IMR-90 (cell line): Measurements from ENCODE around the gene ZNF587B. TPM values are rescaled to one million over a fixed set of nuclear protein-coding genes. Genes with fewer than 3 reads are reported as not detected.
"Not testable (repeated sequence)": the region's sequence is repeated elsewhere in the genome, so short reads cannot be mapped to it uniquely, and the experiment has no call there.

Source experiments
- ATAC-seq: fragments of 200-7000 bp; cut with Tn5 transposase; 2 replicates; pipeline ENCODE4 v1.9.1; 2020; ENCODE audit warnings: low read depth, mild to moderate bottlenecking, moderate library complexity
- BruUV-seq: library from RNA; stranded (reverse); fragments of 400-500 nt; replicated peaks from 2 replicates; lab custom pipeline; 2021; lab: Mats Ljungman, UMichigan
- CTCF ChIA-PET: fragments of 300-600 bp; formaldehyde crosslinking; extraction: SDS; loops from one replicate; lab custom pipeline; 2021; ENCODE audit warnings: antibody characterized with exemption; lab: Yijun Ruan, JAX
- POLR2A ChIA-PET: fragments of 300-600 bp; sonication (Branson Sonifier 250); formaldehyde crosslinking; loops from one replicate; lab custom pipeline; 2022; ENCODE audit warnings: antibody characterized with exemption; ENCODE audit not compliant: unreplicated experiment; lab: Charles Lee
- DNase-seq: peaks from one replicate; pipeline ENCODE4 v3.0.0; 2013
- H2AFZ ChIP-seq: replicated peaks from 2 replicates; pipeline ENCODE3; 2013; ENCODE audit warnings: low read length, mild to moderate bottlenecking; ENCODE audit not compliant: poor library complexity
- H2AK5ac ChIP-seq: 2 replicates; pipeline ENCODE4 v1.6.1; 2013; ENCODE audit warnings: low read depth, low read length, inconsistent platforms
- H2AK9ac ChIP-seq: replicated peaks from 2 replicates; pipeline ENCODE3; 2013; ENCODE audit warnings: mild to moderate bottlenecking, low read depth, low read length, moderate library complexity; ENCODE audit not compliant: poor library complexity
- H2BK120ac ChIP-seq: 2 replicates; pipeline ENCODE4 v1.6.1; 2013; ENCODE audit warnings: low read depth, low read length, inconsistent platforms
- H2BK15ac ChIP-seq: 3 replicates; pipeline ENCODE4 v1.6.1; 2013; ENCODE audit warnings: low read depth, low read length, inconsistent platforms
- H2BK20ac ChIP-seq: 2 replicates; pipeline ENCODE4 v1.6.1; 2013; ENCODE audit warnings: low read depth, mild to moderate bottlenecking, inconsistent platforms, low read length, moderate library complexity
- H2BK5ac ChIP-seq: 2 replicates; pipeline ENCODE4 v1.6.1; 2013; ENCODE audit warnings: mild to moderate bottlenecking, low read depth, low read length, inconsistent platforms; ENCODE audit not compliant: poor library complexity, severe bottlenecking
- H3K14ac ChIP-seq: replicated peaks from 2 replicates; pipeline ENCODE4 v1.6.1; 2013; ENCODE audit warnings: low read depth, low read length, inconsistent platforms
- H3K18ac ChIP-seq: 2 replicates; pipeline ENCODE4 v1.6.1; 2013; ENCODE audit warnings: low read depth, low read length, control low read depth
- H3K23ac ChIP-seq: 2 replicates; pipeline ENCODE4 v1.6.1; 2013; ENCODE audit warnings: low read depth, low read length, inconsistent platforms
- H3K27ac ChIP-seq: 2 replicates; pipeline ENCODE4 v1.5.1; 2013; ENCODE audit warnings: mild to moderate bottlenecking, control low read depth, low read length; ENCODE audit not compliant: insufficient read depth
- H3K27me3 ChIP-seq: 2 replicates; pipeline ENCODE4 v1.6.1; 2013; ENCODE audit warnings: low read length; ENCODE audit not compliant: control insufficient read depth, insufficient read depth
- H3K36me3 ChIP-seq: 2 replicates; pipeline ENCODE4 v1.6.1; 2013; ENCODE audit warnings: low read length, mixed read lengths; ENCODE audit not compliant: control insufficient read depth, insufficient read depth
- H3K4ac ChIP-seq: 2 replicates; pipeline ENCODE4 v1.6.1; 2013; ENCODE audit warnings: low read depth, low read length, inconsistent platforms
- H3K4me1 ChIP-seq: 2 replicates; pipeline ENCODE4 v1.6.1; 2013; ENCODE audit warnings: low read length, mixed read lengths; ENCODE audit not compliant: control insufficient read depth, insufficient read depth
- H3K4me2 ChIP-seq: 2 replicates; pipeline ENCODE4 v1.6.1; 2013; ENCODE audit warnings: low read depth, mild to moderate bottlenecking, control low read depth, low read length, moderate library complexity
- H3K4me3 ChIP-seq: 2 replicates; pipeline ENCODE4 v1.5.1; 2013; ENCODE audit warnings: low read depth, mild to moderate bottlenecking, control low read depth, low read length, moderate library complexity; ENCODE audit not compliant: insufficient read depth
- H3K56ac ChIP-seq: 2 replicates; pipeline ENCODE4 v1.6.1; 2013; ENCODE audit warnings: low read length, inconsistent platforms; ENCODE audit not compliant: insufficient read depth; ENCODE audit errors: extremely low read depth
- H3K79me1 ChIP-seq, 2 experiments: 2 replicates each; pipeline ENCODE4 v1.6.1; 2013; ENCODE audit warnings: low read length in 2 of 2, inconsistent platforms in 1 of 2, low read depth in 1 of 2
- H3K9ac ChIP-seq: 2 replicates; pipeline ENCODE4 v1.6.1; 2013; ENCODE audit warnings: low read depth, low read length, control low read depth
- H3K9me1 ChIP-seq: 2 replicates; pipeline ENCODE4 v1.6.1; 2013; ENCODE audit warnings: low read length, inconsistent platforms; ENCODE audit not compliant: insufficient read depth
- H3K9me3 ChIP-seq: 2 replicates; pipeline ENCODE4 v1.6.1; 2013; ENCODE audit warnings: low read length; ENCODE audit not compliant: control insufficient read depth, insufficient read depth
- H4K20me1 ChIP-seq: 2 replicates; pipeline ENCODE4 v1.6.1; 2013; ENCODE audit warnings: low read length, inconsistent platforms; ENCODE audit not compliant: insufficient read depth
- H4K5ac ChIP-seq: 2 replicates; pipeline ENCODE4 v1.6.1; 2013; ENCODE audit warnings: mild to moderate bottlenecking, low read depth, low read length, control low read depth
- H4K8ac ChIP-seq, 2 experiments: 2 replicates each; pipeline ENCODE4 v1.6.1; 2013; ENCODE audit warnings: low read depth in 2 of 2, low read length in 2 of 2, control low read depth in 1 of 2, inconsistent platforms in 1 of 2
- H4K91ac ChIP-seq: 2 replicates; pipeline ENCODE4 v1.6.1; 2013; ENCODE audit warnings: low read depth, low read length, inconsistent platforms; ENCODE audit not compliant: insufficient read depth
- WGBS, 2 experiments: methylation state at CpG; one replicate each; pipeline versions ENCODE4 v1.1.5 to v1.1.7; 2013; ENCODE audit warnings: missing lambda C conversion rate in 2 of 2; ENCODE audit not compliant: insufficient read length in 1 of 2; ENCODE audit errors: extremely low coverage in 2 of 2; 5-methylcytosine and 5-hydroxymethylcytosine counted together
- dilution Hi-C: fragments of 300-500 bp; cut with HindIII; formaldehyde crosslinking; loops from one replicate; pipeline ENCODE4 v1.14.3; 2018; ENCODE audit warnings: low sequenced_read_pairs; ENCODE audit not compliant: unreplicated experiment
- in situ Hi-C: fragments of 300-500 bp; cut with MboI; formaldehyde crosslinking; loops from 3 replicates; pipeline ENCODE4 v1.14.3; 2019; ENCODE audit warnings: low sequenced_read_pairs, inconsistent platforms, mixed read lengths
- intact Hi-C: fragments of 100-400 bp; cut with micrococcal nuclease; formaldehyde crosslinking; loops from 2 replicates; pipeline ENCODE4 v1.10.0; 2022
- polyA plus RNA-seq, 3 experiments: library from polyadenylated mRNA; depleted of rRNA; stranded (reverse); fragments of >200 nt; gene quantifications; 2 replicates each; pipeline ENCODE4 v1.2.3, GENCODE V29; 2012; ENCODE audit warnings: low replicate concordance in 1 of 3
- total RNA-seq: library from RNA; depleted of rRNA; stranded (reverse); fragments of >200 nt; gene quantifications from 2 replicates; pipeline ENCODE4 v1.2.3, GENCODE V29; 2012

The ZNF587B gene
- total and polyA plus RNA-seq, 2 of the 4 experiments (the other 2 are of a cell fraction) = 3.7 to 33.9 TPM

- H3K4me3 ChIP-seq, intact Hi-C loops: not testable (repeated sequence)
These were observed 16.9 kb upstream of the ZNF587B start for GRCh38 chr19:57812975-57813820.

More at GRCh38 chr19:57812975-57813820, 16.9 kb upstream of the ZNF587B start:
- H3K9ac ChIP-seq, in situ Hi-C loops, H2BK5ac ChIP-seq, H2AK5ac ChIP-seq, POLR2A ChIA-PET, H4K5ac ChIP-seq, BruUV-seq, H2AFZ ChIP-seq, H4K20me1 ChIP-seq, H2BK20ac ChIP-seq, H3K4me2 ChIP-seq, H3K14ac ChIP-seq, H3K23ac ChIP-seq, H2AK9ac ChIP-seq, H3K4ac ChIP-seq, H3K56ac ChIP-seq, H3K27ac ChIP-seq, DNase-seq, dilution Hi-C loops, H2BK15ac ChIP-seq, H2BK120ac ChIP-seq, H3K9me1 ChIP-seq, H4K8ac ChIP-seq, ATAC-seq, H3K4me1 ChIP-seq, H4K91ac ChIP-seq, H3K27me3 ChIP-seq, H3K18ac ChIP-seq, H3K9me3 ChIP-seq: not testable (repeated sequence)
- H3K79me1 ChIP-seq = peaks cover 16 to 56% of the 10 kb centered on the region in 2 experiments
- H3K36me3 ChIP-seq = peaks cover 14% of the 10 kb centered on the region
- CTCF ChIA-PET = interaction anchor here (0.7 kb wide), 1 partner anchor 11 kb away, joined by 3 read pairs; no protein-coding TSS in a partner anchor
- WGBS, 2 experiments = no CpG with 5 or more reads among the region's 13 CpGs
